Panc1 (cell line): ENCODE data around the gene NT5C. TPM values are rescaled to one million over a fixed set of nuclear protein-coding genes. Genes with fewer than 3 reads are reported as not detected.

ENCODE experiments used
- ATAC-seq: fragments of 200-7000 bp; cut with Tn5 transposase; 2 replicates; pipeline ENCODE4 v1.9.1; 2020; ENCODE audit warnings: mild to moderate bottlenecking, moderate library complexity
- BruUV-seq: library from RNA; stranded (reverse); fragments of 400-500 nt; replicated peaks from 2 replicates; lab custom pipeline; 2021; lab: Mats Ljungman, UMichigan
- CTCF ChIA-PET: fragments of 300-600 bp; sonication (Branson Sonifier 250); formaldehyde crosslinking; loops from one replicate; lab custom pipeline; 2022; ENCODE audit warnings: antibody characterized with exemption; lab: Charles Lee
- POLR2A ChIA-PET: fragments of 300-600 bp; sonication (Branson Sonifier 250); formaldehyde crosslinking; loops from one replicate; lab custom pipeline; 2022; ENCODE audit warnings: antibody characterized with exemption; lab: Charles Lee
- DNase-seq: peaks from one replicate; pipeline ENCODE4 v3.0.0-alpha.2; 2010; ENCODE audit warnings: low read depth, low spot score
- H3K27ac ChIP-seq: 2 replicates; pipeline ENCODE4 v1.5.1; 2011; ENCODE audit warnings: mild to moderate bottlenecking, low read length, inconsistent platforms
- H3K27me3 ChIP-seq: fragments of 200-500 bp; sonication (Bioruptor generic); 2 replicates; pipeline ENCODE4 v1.6.0; 2014; ENCODE audit warnings: low read length, inconsistent platforms; ENCODE audit not compliant: control insufficient read depth, insufficient read depth
- H3K36me3 ChIP-seq: fragments of 200-500 bp; sonication (Bioruptor generic); 2 replicates; pipeline ENCODE4 v1.5.1; 2014; ENCODE audit warnings: inconsistent platforms, mild to moderate bottlenecking, low read length, moderate library complexity; ENCODE audit not compliant: control insufficient read depth, insufficient read depth
- H3K4me1 ChIP-seq: 2 replicates; pipeline ENCODE4 v1.5.1; 2011; ENCODE audit warnings: inconsistent platforms, mild to moderate bottlenecking, low read length, moderate library complexity; ENCODE audit not compliant: control insufficient read depth, insufficient read depth
- H3K4me3 ChIP-seq, 2 experiments: 2 replicates each; pipeline ENCODE4 v1.5.1; 2011 to 2012; ENCODE audit warnings: low read depth in 2 of 2, low read length in 2 of 2, mild to moderate bottlenecking in 2 of 2, inconsistent platforms in 1 of 2, moderate library complexity in 1 of 2
- H3K9me3 ChIP-seq: fragments of 200-500 bp; sonication (Bioruptor generic); 2 replicates; pipeline ENCODE4 v1.5.1; 2014; ENCODE audit warnings: low read depth, mild to moderate bottlenecking, inconsistent platforms, low read length, moderate library complexity; ENCODE audit not compliant: control insufficient read depth, insufficient read depth
- CTCF ChIP-seq: fragments of 450-650 bp; IDR thresholded peaks from 2 replicates; pipeline ENCODE4 v1.5.1; 2017; ENCODE audit warnings: mild to moderate bottlenecking
- POLR2AphosphoS5 ChIP-seq: IDR thresholded peaks from 2 replicates; pipeline ENCODE4 v1.6.1; 2012; ENCODE audit warnings: mild to moderate bottlenecking, low read depth, low read length, moderate library complexity
- SIN3A ChIP-seq: IDR thresholded peaks from 2 replicates; pipeline ENCODE4 v1.6.1; 2012; ENCODE audit warnings: low read depth, mild to moderate bottlenecking, low read length, moderate library complexity, borderline replicate concordance; ENCODE audit not compliant: insufficient read depth
- TCF7L2 ChIP-seq: IDR thresholded peaks from 2 replicates; pipeline ENCODE4 v1.6.1; 2011; ENCODE audit warnings: mild to moderate bottlenecking, low read depth, low read length, inconsistent platforms
- in situ Hi-C: cut with HindIII; loops from 2 replicates; pipeline ENCODE4 v1.10.0; 2016; ENCODE audit warnings: low sequenced_read_pairs, low pct_unique_long_range_greater_than_20kb
- intact Hi-C: fragments of 100-400 bp; cut with micrococcal nuclease; formaldehyde crosslinking; loops from one replicate; pipeline ENCODE4 v1.10.0; 2022; ENCODE audit not compliant: unreplicated experiment
- total RNA-seq: library from RNA; stranded (reverse); gene quantifications from one replicate; pipeline ENCODE4 v1.2.1, GENCODE V29; 2021; ENCODE audit not compliant: unreplicated experiment
- TF ChIP-seq, protein P1 (sequence below), 2 experiments: IDR thresholded peaks; 2 replicates each; pipeline ENCODE4 v1.6.1; 2011 to 2012; ENCODE audit warnings: low read depth in 2 of 2, control low read depth in 1 of 2, low read length in 1 of 2, mild to moderate bottlenecking in 1 of 2, moderate library complexity in 1 of 2; ENCODE audit not compliant: insufficient read depth in 1 of 2

NT5C gene
- total RNA-seq, 1 experiment from 2014 or later: 63.4 TPM

- Histone ChIP-seq H3K4me1 (no peaks in the 10 kb centered on the region; the same call in 1 of the 2 replicates), H3K4me3 (no peak overlapping the region), H3K27ac (no peak overlapping the region), H3K36me3 (peaks cover 12% of the 10 kb centered on the region), H3K27me3 (no peaks in the 10 kb centered on the region), H3K9me3 (no peaks in the 10 kb centered on the region)
- no peak for TF ChIP-seq SIN3A
- no peak for TF ChIP-seq CTCF
- TF ChIP-seq TCF7L2: no peak
- TF ChIP-seq, protein P1, sequence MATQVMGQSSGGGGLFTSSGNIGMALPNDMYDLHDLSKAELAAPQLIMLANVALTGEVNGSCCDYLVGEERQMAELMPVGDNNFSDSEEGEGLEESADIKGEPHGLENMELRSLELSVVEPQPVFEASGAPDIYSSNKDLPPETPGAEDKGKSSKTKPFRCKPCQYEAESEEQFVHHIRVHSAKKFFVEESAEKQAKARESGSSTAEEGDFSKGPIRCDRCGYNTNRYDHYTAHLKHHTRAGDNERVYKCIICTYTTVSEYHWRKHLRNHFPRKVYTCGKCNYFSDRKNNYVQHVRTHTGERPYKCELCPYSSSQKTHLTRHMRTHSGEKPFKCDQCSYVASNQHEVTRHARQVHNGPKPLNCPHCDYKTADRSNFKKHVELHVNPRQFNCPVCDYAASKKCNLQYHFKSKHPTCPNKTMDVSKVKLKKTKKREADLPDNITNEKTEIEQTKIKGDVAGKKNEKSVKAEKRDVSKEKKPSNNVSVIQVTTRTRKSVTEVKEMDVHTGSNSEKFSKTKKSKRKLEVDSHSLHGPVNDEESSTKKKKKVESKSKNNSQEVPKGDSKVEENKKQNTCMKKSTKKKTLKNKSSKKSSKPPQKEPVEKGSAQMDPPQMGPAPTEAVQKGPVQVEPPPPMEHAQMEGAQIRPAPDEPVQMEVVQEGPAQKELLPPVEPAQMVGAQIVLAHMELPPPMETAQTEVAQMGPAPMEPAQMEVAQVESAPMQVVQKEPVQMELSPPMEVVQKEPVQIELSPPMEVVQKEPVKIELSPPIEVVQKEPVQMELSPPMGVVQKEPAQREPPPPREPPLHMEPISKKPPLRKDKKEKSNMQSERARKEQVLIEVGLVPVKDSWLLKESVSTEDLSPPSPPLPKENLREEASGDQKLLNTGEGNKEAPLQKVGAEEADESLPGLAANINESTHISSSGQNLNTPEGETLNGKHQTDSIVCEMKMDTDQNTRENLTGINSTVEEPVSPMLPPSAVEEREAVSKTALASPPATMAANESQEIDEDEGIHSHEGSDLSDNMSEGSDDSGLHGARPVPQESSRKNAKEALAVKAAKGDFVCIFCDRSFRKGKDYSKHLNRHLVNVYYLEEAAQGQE (IDR thresholded peaks at IDR 0.05; ENCODE audit: insufficient read depth in 1 of 2, low read depth in 2 of 2, low read length in 1 of 2): no peak
- TF ChIP-seq POLR2AphosphoS5: no peak
- in situ Hi-C loops (no loop called here), intact Hi-C loops (no loop called here)
- ChIA-PET CTCF (no interaction called here), POLR2A (no interaction called here)
- DNase-seq (no peak), ATAC-seq (no peak)
- no TSS peak for BruUV-seq
These were observed 43.5 kb upstream of the NT5C start for GRCh38 chr17:75174996-75175395.

GRCh38 chr17:75173526-75173925 is 42.0 kb upstream of the NT5C start:
- H3K4me1 ChIP-seq: no peaks in the 10 kb centered on the region
- peaks cover 8% of the 10 kb centered on the region for H3K36me3 ChIP-seq
- no peak overlapping the region for H3K27ac ChIP-seq
- ChIA-PET CTCF (interaction anchor here (0.6 kb wide), 1 partner anchor 114 kb away, joined by 4 read pairs; no protein-coding TSS in a partner anchor), POLR2A (no interaction called here)
- ATAC-seq (no peak), DNase-seq (no peak)
- in situ Hi-C loops (no loop called here), intact Hi-C loops (no loop called here)
- no TSS peak for BruUV-seq
- no peak overlapping the region for H3K4me3 ChIP-seq
- no peaks in the 10 kb centered on the region for H3K27me3 ChIP-seq
- TF ChIP-seq CTCF: no peak
- no peak for TF ChIP-seq POLR2AphosphoS5
- TF ChIP-seq TCF7L2: no peak
- TF ChIP-seq SIN3A: no peak
- H3K9me3 ChIP-seq: no peaks in the 10 kb centered on the region
